Uterus (tissue), 2 donors: ENCODE data around the gene SLC2A8.

ENCODE experiments used
- CTCF ChIP-seq, 4 experiments: fragments of 200-600 bp in 2 of 4; fragments of 450-650 bp in 2 of 4; sonication (generic) in 2 of 4; IDR thresholded peaks; one replicate each; pipeline ENCODE4 v1.5.1; 2016 to 2019; ENCODE audit warnings: antibody characterized with exemption in 4 of 4, mild to moderate bottlenecking in 2 of 4, moderate library complexity in 1 of 4
- POLR2A ChIP-seq, 2 donors: fragments of 450-650 bp; IDR thresholded peaks; one replicate each; pipeline ENCODE4 v1.6.1; 2016; ENCODE audit warnings: antibody characterized with exemption in 2 of 2, mild to moderate bottlenecking in 1 of 2, moderate library complexity in 1 of 2

GRCh38 chr9:127402401-127403090 lies 5.6 kb downstream of the SLC2A8 start:
- TF ChIP-seq CTCF (IDR thresholded peaks at IDR 0.05) (no peak), POLR2A (IDR thresholded peaks at IDR 0.05) (no peak)
